IPS DF 4.7 (cell line): ENCODE data around the gene COL23A1.

Experiments
- DNase-seq: peaks from one replicate; pipeline ENCODE4 v3.0.0-alpha.2; 2013; ENCODE audit warnings: low spot score; ENCODE audit errors: extremely low read depth

COL23A1 gene

DNA sequence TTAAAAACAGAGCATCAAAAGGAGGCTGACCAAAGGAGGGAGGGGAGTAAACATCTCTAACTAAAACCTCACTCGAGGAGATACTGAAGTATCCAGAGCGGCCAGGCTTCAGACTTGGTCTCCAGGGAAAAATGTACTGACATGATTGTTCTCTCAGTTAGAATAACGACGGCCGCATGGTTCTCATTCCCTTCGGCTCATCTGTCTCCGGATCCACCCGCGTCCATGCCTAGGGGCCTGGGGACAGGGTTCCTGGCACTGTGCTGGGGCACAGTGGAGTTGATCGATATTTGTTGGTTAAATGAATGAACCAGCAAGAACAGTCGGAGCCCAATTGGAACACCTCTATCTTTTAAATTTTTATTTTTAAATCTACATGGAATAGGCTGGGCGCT lies 190.5 kb downstream of the COL23A1 start:
- no peak for DNase-seq

DNA sequence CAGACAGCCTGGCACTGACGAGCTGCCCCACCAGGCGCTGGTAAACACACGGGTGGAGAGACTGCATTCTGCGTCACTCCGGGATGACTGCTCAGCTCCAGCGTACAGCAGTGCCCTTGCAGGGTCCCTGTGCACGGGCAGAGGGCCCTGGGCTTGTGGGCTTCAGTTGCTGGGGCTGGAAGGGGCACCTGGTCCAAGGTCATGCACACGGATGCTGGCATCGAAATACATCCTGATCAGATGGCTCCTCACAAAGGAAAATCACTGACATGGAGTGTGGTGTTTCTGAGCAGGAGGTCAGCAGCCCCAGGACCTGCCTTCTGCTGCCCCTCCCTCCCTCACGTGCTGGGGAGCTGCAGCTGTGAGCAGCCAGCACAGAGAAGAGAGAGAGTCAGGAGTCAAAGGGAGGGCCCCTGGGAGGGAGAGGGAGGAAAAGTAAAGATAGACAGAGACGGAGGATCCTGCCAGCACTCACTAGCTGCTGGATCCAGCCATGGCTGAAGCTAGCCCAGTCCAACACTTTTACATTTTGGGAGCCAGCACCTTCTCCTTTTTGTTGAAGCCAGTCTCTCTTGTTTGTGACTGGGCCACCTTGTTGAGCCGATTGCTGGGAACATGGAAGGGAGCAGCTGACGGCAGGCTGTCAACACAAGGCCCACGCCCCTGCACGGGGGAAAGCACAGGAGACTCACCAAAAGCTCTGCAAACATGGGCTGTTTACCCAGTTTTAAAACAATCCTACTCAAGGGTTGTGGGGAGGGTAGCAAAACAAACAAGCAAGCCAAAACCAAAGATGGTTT lies 191.1 kb downstream of the COL23A1 start:
- no peak for DNase-seq

DNA sequence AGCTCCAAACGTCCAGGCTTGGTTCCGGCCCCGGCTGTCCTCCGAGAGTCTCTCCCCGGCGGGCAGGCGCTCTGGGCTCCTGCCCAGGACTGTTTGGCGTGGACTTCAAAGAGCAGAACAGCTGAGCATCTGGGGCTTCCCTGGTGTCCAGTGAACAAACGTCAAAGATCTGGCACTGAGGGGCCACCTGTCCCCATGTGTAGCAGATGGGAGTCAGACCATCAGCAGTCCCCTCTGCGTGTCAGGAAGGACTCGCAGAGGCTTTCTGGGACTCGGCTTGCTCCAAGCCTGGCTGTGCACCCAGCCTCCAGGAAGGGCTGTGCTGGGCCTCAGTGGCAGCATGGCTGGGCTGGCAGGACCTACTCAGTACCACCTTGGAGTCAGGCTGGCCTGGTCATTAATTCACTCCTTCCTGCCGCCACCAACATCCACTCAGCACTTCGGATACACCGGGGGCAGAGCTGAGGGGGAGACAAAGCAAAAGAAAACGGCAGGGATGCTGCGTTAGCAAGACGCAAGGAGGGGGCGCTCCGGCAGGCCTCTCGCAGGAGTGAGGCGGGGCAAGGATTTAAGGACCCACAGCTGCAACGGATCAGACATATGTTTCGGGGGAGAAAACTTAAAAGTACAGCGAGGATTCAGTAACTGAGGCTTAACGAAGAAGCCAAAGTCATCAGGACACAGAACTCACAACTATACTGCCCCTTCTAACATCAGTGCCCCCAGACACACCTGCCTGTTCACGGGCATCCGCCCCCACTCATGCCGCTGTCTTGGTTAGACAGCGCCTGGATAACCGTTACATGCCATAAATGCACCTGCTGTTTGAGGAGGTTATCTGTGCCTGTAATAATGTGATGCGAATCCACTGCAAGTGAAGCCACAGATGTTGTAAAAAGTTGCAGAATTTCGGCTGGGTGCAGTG lies 193.1 kb downstream of the COL23A1 start:
- no peak for DNase-seq

DNA sequence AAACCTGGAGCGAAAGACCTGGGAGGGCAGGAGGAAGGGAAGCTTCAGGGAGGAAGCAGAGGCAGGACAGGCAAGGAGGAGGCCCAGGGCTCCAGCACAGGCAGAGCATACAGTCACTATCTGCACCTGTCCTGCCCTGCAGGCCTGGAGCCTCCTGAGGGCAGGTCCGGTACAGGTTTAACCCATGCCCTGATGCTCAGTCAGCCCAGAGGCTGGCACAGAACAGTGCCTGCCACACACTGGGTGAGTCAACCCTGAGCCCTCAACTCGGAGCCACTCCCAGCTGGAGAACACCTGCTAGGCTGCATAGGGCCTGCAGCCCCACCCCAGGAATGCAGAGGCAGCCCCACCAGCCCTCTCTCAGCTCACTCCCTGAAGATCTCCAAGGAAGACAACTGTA lies 196.1 kb downstream of the COL23A1 start:
- no peak for DNase-seq

DNA sequence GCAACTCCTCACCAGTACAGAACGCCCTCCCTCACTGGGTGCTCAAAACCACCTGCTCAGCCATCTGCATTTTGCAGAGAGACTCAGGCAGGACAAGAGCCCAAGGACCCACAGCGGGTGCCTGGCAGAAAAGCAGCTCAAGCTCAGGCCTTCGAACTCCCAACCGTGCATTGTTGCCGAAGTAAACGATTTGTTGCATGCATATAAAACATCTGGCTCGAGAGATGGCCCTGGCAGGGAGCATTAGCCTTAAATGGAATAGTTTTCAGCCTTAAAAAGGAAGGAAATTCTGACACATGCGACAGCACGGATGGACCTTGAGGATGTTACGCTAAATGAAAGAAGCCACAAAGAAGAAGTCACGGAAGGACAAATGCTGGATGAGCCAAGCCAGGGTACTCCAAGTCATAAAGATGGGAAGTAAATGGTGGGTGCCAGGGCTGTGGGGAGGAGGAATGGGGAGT lies 197.2 kb downstream of the COL23A1 start:
- DNase-seq = no peak

DNA sequence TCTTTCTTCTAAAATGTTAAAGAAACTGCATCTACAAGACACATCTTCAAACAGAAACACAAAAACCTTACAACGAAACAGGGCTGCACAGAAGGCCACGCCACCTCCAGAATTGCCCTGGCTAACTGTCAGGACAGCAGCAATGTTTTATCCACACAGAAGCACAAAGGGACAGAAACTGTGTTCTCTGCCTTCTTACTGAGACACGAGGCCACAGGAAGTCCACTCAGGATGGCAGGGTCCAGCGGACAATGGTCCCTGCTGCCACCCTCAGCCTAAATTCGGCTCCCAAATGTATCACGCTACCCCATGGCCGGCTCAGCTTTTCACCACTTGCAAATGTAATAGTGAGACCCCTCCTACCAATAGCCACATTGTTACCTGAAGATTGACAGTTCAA lies 197.8 kb downstream of the COL23A1 start:
- no peak for DNase-seq

DNA sequence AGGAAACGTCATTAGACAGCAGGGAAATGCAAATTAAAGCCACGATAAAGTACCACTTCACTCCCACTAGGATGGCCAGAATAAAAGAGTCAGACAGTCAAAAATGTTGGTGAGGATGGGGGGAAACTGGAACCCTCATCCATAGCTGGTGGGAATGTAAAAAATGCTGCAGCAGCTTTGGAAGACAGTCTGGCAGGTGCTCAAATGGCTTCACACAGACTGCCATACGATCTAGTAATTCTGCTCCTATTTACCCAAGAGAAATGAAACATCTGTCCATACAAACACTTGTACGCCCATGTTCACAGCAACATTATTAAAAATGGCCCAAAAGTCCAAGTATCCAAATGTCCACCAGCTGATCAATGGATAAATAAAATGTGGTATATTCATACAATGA lies 198.7 kb downstream of the COL23A1 start:
- DNase-seq = no peak

DNA sequence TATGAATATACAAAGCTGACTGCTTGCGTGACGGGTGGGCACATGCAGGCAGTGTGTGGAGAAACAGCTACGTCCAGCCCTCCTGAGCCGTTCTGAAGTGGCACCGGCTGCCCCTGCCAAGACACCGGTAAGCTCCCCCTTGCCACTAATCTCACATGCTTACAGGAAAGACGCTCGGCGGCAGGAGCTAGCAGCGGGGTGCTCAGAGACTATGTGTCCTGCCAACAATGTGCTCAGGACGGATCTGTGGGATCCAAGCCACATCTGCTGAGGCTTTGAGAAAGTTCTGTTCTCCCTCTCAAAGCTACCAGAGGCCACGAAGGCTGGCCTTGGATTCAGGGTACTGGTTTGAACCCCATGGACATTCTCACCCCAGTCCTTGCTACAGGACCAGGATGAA lies 200.4 kb downstream of the COL23A1 start:
- no peak for DNase-seq

DNA sequence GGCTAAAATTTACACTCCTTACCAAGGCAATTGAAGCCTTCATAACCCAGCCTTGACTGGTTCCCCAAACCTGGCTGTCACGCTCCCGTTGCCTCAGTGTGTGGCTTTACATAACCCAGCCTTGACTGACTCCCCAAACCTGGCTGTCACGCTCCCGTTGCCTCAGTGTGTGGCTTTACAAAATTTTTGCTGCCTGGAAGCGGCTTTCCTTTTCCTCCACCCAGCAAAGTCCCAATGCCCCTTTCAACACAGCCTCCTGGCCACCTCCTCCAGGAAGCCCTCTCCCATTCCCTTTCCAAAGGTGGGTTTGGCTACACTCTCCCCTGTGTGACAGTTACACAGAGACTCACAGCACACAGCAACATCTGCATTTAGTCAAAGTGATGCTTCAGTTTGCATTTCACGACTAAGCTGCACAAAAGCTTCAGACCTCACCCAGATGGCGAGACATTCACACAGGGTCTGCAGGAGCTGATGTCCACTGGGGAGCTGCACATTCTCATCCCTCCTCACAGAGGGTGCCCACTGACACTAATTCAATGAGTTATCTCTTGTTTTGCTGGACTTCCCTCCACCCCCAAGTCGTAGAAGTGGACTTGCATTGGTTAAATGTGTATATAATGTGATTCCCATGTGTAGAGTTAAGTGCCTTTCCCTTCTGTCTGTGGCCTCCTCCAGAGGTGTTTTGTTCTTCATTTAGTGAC lies 201.0 kb downstream of the COL23A1 start:
- no peak for DNase-seq

DNA sequence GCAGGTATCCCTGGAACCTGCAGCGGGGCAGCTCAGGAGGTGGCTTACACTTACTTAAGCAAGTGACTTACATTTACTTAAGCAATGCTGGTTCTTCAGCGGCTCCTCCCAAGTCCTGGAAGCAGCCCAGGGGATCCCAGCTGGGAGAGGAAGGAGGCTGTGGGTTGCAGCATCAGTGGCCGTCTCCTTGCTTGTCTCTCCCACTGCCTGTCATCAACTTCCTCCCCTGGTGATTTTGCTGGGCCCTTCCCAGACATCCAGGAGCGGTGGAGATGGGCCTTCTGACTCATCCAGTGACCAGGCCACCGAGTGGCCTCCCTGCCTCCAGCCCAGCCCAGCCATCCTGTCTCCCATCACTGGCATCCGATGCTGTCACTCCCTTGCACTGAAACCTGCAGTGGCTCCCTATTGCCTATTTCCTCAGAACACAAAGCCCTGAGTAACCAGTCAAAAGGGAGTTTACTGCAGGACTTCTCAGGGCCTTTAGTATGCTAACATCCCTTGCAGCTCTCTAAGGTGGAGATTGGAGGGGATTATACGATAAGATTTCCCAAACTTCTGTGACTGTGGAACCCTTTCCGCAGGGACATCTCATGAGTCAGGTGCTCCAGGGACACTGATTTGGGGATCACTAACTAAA lies 201.7 kb downstream of the COL23A1 start:
- no peak for DNase-seq

DNA sequence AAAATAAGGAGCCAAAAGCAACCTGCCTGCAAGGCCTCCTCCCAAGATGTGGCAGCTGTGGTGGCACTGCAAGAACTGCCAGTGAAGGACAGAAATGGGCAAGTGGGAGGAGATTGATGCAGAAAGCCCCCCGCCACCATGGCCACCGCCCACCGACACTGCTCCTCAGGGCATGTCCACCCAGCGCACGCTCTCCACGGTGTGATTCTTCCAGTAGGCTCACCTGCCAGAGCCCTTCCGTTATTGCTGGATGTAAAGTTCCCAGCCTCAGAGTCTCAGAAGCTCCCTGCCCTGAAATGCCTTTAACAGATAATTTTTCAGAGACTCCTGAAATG lies 202.4 kb downstream of the COL23A1 start:
- DNase-seq = no peak

DNA sequence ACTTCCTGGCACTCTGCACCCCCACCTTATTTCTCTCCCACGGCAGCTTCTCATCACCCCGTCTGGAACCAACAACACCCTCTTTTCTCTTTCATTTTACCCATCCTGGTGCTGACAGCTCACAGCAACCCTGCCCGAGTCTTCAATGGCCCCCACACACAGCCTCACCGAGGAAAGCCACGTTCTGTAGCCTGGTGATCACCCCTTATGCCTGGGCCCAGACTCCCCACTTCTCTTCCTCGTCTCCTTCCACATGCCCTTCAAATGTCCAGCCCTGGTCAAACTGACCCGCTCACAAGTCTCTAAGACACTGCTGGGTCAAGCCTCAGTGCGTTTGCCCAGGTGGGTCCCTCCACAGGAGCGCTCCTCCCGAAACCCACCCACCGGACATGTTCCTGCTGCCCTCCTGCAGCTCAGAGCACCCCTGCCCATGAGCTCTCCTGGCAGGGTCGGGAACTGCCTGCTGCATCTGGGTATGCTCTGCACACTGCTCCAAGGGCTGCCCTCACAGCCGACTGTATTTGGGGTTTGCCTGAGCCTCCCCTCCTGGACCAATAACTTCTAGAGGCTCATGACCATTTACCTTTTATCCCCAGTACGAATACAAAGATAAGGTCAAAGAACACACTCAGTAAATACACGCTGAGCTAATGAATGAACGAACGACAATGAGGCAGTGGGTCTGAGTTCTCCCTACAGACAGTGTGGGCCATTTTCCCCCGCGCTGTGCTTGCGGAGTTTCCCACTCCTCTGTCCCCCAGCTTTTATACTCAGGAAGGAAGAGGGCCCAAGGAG lies 202.9 kb downstream of the COL23A1 start:
- DNase-seq = no peak

DNA sequence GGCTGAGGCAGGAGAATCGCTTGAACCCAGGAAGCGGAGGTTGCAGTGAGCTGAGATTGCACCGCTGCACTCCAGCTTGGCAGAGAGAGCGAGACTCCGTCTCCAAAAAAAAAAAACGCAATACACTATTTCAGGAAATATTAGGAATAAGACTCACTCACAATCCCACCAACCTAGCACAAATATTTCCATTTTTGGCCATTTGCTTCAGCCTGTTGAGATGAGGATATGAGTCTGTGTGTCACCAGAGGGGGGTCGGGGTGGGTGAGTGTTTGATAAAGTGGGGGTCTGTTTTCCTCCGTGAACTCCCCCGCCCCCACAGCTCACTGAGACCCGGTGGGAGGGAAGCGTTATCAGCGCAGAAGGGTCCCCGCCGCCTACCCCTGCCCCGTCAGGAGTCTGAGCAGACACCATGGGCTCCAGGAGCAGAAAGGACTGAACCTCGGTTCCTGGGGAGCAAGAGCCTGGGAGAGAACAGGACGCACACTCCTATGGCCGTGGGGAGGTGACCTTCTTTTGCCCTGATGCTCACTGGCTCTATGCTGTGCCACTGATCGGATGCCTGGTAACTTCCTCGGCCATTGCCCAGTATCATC lies 203.8 kb downstream of the COL23A1 start:
- DNase-seq = no peak

DNA sequence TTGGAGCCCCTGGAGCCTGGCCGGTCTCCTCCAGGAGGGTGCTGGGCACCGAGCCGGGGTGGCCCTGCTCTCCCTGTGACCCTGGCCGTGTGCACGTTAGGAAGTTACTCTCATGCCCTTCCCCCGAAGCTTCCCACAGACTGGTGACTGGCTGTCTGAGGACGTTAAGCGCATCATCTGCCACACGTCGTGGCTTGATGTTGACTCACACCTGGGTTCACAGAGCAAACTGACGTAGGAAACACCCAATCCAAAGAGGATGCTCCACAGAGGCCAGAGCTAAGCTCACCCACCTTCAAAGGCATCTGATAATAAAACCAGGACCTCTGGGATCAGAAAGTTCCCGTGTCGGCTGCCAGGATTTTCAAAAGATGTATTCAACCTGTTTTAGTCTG lies 204.7 kb downstream of the COL23A1 start:
- no peak for DNase-seq

DNA sequence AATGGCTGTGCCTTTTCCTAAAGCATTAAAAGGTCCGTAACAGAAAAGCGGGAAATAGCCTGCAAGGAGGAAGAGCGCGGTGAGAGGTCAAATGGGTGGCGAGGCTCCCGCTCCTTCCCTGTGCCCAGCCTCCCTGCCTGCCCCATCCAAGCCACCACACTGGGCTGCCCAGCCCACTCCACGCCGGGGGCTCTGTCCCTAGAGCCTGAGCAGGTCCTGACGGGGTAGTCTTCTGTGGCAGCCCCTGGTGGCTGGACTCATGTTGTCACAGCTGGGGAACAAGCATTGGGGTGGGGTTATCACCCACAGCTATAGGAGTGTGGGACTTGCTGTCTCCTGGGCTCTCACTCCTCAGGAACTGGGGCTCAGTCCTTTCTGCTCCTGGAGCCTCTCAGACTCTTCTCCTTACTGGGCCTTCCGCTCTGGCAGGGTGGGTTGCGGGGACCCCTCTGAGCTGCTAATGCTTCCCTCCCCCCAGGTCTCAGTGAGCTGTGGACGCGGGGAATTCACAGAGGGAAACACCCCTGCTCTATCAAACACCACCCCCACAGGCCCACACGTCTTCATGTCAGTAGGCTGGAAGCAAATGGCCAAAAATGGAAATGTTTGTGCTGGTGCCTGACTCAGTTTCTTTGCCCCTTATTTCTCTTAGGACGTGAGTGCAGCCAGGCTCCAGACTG lies 205.2 kb downstream of the COL23A1 start:
- no peak for DNase-seq

DNA sequence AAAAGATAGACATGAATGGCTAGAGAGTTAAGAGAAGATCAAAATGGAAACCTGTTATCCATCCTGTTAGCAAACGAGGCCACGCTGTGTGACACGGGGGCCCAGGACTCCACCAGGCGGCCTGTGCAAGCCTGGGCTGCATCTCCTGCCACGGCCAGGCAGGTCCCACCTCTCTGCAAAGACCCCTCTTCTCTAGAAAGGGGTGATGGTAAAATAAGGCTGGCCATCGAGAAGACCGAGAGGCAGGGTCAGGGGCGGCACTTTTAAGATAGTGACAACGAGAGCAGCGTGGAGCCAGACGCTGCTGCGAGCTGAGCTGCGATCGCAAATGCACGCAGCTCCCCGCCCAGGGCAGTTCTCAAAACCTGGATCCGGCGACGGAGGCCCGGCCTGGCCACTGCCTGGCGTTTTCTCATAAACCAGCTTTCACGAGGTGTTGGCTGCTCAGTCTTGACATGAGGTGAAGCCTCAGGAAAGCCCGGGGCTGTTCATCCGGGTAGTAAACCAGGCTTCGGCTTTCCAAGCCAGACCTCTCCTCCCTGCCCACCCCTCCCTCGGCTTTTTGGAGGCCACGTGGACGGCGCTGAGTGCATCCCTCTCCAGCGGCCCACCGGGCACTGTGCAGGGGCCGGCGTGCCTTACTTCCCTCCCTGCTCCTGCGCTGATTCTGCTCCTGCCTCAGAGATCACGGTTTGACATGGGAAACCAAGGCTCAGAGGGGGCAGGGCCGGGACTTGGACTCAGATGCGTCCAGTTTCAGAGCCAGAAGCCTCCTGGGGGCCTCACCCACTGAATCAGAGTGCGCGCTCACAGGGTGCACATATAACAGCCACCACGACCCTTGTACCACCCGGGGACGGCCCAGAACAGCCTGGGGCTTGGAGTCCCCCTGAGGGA lies 206.0 kb downstream of the COL23A1 start:
- no peak for DNase-seq

DNA sequence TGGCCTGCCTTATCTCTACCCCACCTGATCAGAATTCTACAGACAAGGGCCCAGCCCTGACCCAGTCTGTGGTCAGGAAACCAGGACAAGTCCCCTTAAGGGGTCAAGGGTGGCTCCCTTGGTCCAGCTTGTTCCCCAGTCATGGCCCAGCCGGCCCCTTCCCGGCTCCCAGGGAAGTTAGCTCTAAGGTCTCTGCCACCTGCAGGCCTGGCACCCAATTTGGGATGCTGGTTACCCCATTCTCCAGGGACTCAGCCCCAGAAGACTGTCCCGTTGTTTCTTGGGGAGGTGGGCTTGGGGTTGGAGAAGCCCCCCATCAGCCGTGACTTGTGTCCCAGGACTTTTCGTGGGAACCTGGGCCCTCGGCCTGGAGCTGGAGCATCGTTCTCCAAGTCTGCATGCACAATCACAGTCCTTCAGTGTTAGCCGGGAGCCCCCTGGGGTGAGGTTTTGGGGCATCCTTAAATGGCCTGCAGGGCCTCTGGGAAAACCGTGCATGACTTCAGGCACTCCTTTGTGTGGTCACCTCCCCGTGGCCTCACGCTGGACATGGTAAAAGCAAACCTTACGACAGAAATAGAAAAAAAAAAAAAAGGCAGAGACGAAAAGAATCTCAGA lies 206.8 kb downstream of the COL23A1 start:
- DNase-seq = no peak

DNA sequence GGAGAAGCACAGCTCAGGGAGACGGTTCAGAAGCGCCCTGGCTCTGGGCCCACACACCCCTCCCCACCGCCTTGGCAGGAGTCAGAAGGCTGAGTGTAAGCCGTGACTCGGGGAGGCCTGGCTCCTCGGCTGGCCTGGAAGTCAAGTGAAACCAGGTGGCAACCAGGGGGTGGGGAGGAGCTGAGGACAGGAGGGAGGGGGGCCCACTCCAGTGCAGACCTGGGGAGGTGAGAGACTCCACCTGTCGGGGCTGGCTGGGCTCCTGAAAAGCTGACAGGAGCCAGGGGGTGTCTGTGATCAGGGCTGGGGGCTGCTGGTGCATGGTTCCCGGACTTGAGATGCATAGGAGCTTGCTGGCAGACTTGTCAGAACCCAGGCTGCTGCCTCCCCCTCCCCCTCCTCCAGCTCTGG lies 207.4 kb downstream of the COL23A1 start:
- no peak for DNase-seq
